HG02763 (cell line): ENCODE data around the gene TMOD2.

Experiments
- ATAC-seq: cut with Tn5 transposase; IDR thresholded peaks from one replicate; pipeline ENCODE4 v1.9.1; 2021; ENCODE audit warnings: mild to moderate bottlenecking, moderate library complexity; ENCODE audit not compliant: unreplicated experiment

Gene TMOD2

GRCh38 chr15:51735228-51736010, 16.0 kb upstream of the TMOD2 start:
- ATAC-seq, result no peak

- no peak for ATAC-seq
Observed at GRCh38 chr15:51736069-51736468, 15.3 kb upstream of the TMOD2 start.

DNA sequence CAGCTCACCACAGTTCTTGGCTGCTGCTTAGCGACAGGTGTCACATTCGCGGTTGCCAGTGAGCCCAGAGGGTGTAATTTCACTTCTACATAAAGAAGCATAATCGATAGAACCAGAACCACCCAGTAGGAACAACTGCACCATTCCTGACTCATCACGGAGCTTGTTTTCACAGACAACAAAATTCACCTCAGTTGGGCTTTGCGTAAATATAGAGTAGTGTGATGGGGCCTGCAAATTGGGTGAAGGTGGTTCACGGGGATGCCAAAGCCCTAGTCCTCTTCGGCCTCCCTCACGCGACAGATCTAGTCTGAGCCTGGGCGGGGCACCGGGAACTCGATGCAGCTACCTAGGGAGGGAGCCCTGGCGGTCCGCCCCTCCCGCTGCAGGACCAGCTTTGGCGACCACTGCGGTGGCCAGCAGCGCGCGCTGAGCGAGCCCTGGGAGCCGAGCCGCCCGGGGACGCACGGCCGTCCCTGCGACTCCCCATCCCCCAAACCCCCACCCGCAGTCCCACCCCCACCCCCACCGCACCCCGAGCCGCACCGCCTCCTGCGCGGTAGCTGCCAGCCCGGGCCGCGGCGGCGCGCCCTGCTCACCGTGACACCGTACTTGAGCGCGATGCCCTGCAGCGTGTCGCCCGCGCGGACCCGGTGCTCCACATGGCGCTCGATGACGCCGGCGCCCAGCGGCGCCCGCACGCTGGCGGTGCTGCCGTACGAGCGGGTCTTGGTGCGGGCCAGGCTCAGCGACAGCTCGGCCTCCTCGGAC, 14.5 kb upstream of the TMOD2 start:
- peak; percentile 26 for ATAC-seq

- peak; percentile 49 for ATAC-seq
Observed at GRCh38 chr15:51737522-51738305, 13.7 kb upstream of the TMOD2 start, which contains the start of gene LYSMD2. TSS of gene LYSMD2 (minus strand) at chr15:51737655. CDS start at chr15:51737622, 33 bp downstream.

GRCh38 chr15:51738553-51738952, 12.8 kb upstream of the TMOD2 start:
- no peak for ATAC-seq

GRCh38 chr15:51739061-51739712, 12.2 kb upstream of the TMOD2 start:
- no peak for ATAC-seq

DNA sequence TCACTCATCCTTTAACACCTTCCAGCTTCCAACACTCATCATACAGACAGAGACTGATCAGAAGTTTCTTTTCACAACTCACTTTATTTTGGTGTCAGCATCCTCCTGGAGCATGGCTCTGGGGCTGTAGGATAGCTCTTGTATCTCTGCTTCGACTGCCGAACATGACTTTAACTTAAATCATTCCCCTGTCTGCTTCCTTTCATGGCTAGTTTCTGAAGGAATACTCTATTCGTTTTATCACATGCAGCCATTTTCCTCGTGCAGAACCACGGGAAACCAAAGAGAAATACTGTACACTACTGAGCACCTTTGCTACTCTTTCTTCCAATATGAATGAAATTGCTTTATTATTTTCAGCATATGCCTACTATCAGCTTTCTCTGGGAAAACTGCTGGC, 2.1 kb upstream of the TMOD2 start:
- no peak for ATAC-seq

- ATAC-seq, result no peak
Observed at GRCh38 chr15:51750186-51750585, 1.2 kb upstream of the TMOD2 start.

DNA sequence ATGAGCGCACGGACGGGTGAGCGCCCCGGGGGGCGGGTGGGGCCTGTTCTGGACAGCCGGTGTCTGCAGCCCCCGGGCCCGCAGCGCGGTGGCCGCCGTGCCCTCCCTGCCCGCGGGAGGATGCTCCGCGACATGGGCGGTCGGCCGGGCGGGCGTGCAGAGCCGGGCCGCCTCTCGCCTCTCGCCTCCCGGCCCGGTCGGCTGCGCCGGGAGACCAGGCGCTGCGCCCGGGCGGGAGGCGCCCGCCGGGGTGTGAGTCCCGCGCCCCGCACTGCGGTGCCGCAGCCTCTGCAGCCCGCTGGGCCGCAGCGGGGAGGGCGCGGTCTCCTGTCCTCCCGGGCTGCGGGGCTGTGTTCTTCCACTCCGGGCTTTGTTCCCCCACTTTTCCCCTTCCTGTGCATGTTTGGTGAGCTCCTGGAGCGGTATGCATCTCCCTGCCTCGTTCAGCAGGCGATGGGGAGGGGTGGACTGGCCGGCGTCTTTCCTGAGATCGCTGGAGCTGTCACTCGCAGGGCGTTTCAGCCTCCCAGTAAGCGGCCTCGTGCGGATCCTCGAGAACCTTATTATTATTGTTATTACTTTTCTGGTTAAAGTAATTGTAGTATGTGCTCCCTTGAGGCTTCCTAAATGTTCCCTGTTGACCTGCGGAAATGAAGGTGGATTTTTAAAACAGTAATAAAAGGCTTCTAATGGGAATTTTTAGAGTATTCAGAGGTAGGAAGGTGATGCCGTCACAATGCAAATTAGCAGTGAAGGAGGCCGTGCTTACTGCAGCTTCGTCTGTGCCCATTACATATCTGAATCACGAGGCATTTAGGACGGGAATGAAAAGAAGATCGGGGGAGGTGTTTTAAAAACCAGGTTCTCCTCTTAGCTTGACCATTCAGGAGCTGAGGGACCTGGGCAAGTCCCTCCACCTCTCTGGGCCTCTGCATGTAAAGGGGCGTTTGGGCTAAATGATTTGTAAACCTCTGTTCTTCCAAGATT, 593 bp downstream of the TMOD2 start:
- peak; percentile 28 for ATAC-seq

DNA sequence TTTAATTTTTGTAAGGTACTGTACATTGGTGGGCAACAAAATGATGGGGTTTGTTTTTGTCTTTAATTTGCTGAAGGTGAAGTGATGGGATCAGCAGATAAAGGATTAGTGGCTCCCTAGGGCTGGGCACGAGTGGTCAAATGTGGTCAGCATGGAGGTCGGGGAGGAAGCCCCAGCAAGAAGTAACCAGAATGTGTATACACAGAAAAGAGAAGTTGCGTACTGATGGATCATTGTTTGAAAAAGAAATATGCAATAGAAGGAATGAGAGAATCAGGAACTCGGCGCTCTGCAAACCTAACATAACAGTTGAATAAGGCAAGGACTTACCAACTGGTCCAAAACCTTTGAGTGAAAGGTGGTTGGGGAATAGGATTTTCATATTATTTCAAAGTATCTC, 1.5 kb downstream of the TMOD2 start:
- ATAC-seq, result no peak

- no peak for ATAC-seq
Observed at GRCh38 chr15:51754267-51754666, 2.9 kb downstream of the TMOD2 start.

DNA sequence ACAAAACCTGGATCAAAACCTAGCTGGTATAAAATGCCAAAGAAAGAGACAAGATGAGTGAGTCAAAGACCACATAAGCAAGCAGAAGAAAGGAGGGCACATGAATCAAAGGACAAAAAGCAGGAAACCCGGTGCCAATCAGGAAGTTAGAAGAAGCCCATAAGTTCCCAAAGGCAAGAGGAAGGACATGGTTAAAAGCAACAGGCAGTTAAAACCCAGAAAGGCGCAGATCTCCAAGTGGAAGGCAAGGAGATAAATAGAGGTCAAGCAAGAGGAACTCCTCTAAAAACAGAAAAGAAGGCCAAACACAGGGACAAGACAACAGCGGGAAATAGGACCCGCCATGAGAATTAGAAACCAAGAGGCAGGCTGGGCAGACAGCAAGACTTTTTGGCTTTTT, 4.4 kb downstream of the TMOD2 start:
- no peak for ATAC-seq

GRCh38 chr15:51756482-51756881, 5.1 kb downstream of the TMOD2 start:
- ATAC-seq, result no peak

DNA sequence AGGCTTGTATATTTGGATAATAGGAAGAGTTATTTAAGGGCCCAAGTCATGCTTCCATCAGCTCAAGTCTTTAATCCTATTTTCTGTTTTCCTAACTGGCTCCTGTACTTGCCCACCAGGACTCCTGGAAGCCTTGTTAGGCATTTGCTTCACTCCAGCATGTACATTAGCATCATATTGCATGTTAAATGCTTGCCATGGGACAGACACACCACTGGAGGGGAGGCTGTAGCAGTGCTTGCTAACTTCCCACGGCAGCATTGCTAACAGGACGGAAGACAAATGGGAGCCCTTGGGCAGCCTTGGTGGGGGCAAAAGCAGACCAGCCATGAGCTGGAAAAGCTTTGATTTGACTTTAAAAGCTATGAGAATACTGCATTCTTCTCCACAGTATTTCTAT, 6.1 kb downstream of the TMOD2 start:
- no peak for ATAC-seq

GRCh38 chr15:51758645-51759044, 7.2 kb downstream of the TMOD2 start:
- ATAC-seq, result no peak

DNA sequence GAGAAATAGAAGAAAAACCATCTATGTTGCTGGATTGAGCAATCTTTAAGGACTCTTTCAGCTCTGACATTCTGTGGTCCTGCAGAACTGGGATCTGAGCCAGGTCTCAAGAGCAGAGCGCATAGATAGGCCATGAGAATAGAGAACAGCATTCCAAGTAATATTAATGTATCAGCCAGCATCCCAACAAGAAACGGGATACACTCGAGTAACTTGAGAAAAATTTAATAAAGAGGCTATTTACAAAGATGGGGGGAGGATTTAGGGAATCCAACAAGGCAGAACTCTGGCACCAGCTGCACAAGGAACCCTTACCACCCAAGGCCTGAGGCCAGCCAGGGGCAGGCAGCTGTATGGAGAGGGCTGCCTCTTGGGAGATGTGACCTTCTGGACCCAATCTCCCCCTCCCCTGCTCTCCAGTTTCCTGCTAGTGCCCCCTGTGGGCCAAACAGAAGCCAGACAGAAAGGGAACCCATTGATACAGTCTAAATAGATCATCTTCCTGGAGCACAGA, 8.2 kb downstream of the TMOD2 start:
- ATAC-seq, result no peak

DNA sequence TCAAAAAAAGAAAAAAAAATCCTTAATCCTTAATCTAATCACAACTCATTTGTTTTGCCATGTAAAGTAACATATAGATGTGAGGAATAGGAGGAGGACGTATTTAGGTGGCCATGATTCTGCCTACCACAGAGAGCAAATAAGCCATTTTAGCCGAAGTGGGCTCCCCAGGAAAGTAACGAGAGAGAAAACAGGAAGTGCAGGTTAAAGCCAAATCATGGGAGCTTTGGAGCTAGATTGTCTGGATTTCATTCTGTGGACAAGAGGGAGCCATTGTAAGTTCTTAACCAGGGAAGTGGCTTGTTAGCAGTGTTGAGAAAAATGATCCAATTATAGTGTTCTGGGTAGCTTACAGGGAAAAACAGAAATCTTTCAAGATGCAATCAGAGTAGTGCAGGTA, 9.4 kb downstream of the TMOD2 start:
- ATAC-seq, result no peak

GRCh38 chr15:51765751-51766150, 14.4 kb downstream of the TMOD2 start:
- ATAC-seq, result no peak

GRCh38 chr15:51766341-51766740, 14.9 kb downstream of the TMOD2 start:
- no peak for ATAC-seq

DNA sequence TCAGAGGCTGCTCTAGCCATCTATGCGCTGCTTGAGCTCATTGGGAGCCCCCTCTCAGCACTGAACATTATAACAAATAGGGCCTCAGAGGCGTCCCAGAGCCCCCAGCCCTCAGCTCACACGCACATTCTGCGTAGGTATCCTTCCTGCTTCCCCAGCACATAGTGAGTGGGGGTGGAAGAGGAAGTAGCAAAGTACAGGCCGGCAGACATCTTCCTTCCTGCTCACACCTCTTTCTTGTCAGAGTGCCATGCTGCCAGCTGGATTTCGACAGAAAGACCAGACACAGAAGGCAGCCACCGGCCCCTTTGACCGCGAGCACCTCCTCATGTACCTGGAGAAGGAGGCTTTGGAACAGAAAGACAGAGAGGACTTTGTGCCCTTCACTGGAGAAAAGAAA, 16.6 kb downstream of the TMOD2 start:
- ATAC-seq, result no peak
